C4-2B (cell line): ENCODE results near the gene CD69.

Experiments used
- H3K27ac ChIP-seq: fragments of 450-650 bp; 2 replicates; pipeline ENCODE4 v1.5.1; 2017
- CTCF ChIP-seq: fragments of 450-650 bp; conservative IDR thresholded peaks from 2 replicates; pipeline ENCODE4 v1.5.1; 2017; ENCODE audit warnings: mild to moderate bottlenecking
- ZFX ChIP-seq: fragments of 450-650 bp; IDR thresholded peaks from 2 replicates; pipeline ENCODE4 v1.6.1; 2017

Gene CD69

DNA sequence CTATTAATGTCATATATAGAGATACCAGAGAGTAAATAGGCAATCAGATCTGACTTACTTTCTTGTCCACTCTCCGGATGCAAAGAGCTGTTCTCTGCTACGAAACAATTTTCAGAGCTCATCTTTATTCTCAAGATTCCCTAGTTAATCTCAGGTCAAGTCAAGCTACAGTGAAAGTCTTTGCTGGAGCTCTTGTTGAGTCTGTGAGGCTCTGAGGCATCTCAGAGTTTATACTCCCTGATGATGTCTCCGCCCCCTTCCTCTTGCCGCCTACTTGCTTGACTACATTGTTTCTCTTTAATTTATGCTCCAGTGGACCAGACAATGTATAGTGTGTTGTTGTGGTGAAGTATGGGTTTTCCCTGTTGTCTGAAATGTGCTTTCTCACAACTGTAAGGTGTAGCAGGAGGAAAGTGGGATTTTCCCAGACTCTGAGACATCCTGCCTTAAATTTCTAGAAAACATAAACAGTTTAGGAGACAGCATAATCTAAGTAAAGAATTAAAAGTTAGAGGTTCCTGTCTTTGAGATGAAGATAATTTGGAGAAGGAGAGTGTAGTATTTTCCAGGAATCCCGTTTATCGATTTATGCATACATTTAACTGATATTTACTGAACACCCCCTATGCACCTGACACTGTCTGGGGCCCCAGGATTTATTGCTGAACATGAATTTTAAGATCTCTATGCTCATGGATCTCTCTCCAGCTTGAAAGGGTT is at the start of gene CD69:
CD69 (minus strand) TSS at position 203 of the 720 bp plus-strand sequence; CDS start at position 122, 81 bp downstream.
- no peak within 1 kb of the TSS for H3K27ac ChIP-seq

GRCh38 chr12:9809866-9810265 is 49.2 kb upstream of the CD69 start:
- TF ChIP-seq ZFX (no peak), CTCF (no peak)
- no peak overlapping the region for H3K27ac ChIP-seq

More for the DNA sequence above, at the start of gene CD69:
- no peak for TF ChIP-seq ZFX
- TF ChIP-seq CTCF = no peak

DNA sequence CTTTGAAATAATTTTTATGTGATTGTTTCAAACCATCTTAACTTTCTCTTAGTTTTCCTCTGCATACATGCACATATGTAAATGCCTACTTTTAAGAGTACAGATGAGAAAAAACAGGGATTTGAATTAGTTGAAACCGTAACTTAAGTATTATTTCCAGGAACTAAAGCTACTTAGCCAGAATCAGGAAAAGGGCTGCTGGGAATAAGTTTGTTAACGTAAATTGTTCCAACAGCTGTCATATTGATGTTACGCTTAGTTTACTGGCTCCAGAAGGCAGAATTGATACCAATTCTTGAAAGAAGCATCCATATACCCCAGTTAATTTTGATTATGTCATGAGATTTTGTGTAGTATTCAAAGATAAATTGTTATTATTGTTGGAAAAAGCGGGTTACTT is 48.6 kb upstream of the CD69 start:
- TF ChIP-seq CTCF (no peak), ZFX (no peak)
- H3K27ac ChIP-seq = no peak overlapping the region

DNA sequence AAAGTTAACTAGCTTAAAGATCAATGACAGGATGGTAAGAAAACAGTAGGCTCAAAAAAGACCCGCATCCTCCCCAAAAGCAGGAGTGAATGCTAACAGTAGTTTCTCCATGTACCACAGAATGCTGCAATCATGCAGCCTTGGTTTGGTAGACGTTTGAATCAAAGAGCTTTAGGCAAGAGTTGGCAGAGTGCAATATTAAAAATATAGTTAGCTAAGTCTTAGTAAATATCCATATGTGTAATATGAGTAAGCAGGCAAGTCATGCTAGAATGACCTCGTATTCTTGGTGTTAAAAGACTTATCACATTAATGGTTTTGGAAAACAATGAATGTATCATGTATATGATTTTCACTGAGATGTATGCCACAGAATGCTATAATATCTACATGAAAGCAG is 47.8 kb upstream of the CD69 start:
- TF ChIP-seq CTCF (no peak), ZFX (no peak)
- no peak overlapping the region for H3K27ac ChIP-seq

DNA sequence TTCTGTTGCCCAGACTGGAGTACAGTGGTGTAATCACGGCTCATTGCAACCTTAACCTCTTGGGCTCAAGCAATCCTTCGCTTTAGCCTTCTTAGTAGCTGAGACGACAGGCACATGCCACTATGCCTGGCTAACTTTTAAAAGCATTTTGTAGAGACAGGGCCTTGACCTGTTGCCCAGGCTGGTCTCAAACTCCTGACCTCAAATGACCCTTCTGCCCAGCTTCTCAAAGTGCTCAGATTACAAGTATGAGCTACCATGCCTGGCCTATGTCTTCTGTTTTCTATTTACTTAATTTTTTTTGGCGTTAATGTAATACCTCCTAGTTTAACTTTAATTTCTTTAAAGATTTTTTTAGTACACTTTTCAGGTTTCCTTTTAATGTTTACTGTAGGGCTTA is 46.0 kb upstream of the CD69 start:
- no peak overlapping the region for H3K27ac ChIP-seq
- TF ChIP-seq CTCF (no peak), ZFX (no peak)

DNA sequence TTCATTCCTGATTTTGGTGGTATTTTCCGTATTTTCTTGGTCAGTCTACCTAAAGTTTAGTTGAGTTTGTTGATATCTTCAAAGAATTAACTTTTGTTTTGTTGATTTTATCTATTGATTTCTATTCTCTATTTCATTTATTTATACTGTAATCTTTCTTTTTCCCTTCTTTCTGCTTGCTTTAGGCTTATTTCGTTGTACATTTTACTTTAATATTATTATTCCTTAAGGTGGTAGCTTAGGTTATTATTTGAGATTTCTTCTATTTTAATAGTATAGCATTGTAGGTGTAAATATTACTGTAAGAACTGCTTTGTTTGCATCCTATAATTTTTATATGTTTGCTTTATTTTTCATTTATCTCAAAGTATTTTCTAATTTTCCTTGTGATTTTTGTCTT is 45.2 kb upstream of the CD69 start:
- TF ChIP-seq CTCF (no peak), ZFX (no peak)
- H3K27ac ChIP-seq = no peak overlapping the region

GRCh38 chr12:9799961-9800360 is 39.3 kb upstream of the CD69 start:
- TF ChIP-seq CTCF (no peak), ZFX (no peak)
- no peak overlapping the region for H3K27ac ChIP-seq
